B cell (primary cell): ENCODE data around the gene MIOS.

Experiments used
- EZH2 ChIP-seq: IDR thresholded peaks from 2 replicates; pipeline ENCODE4 v1.6.1; 2012; ENCODE audit warnings: borderline replicate concordance, low read depth, mild to moderate bottlenecking, moderate library complexity, low read length; ENCODE audit not compliant: insufficient read depth, poor library complexity, severe bottlenecking
- TF ChIP-seq, protein P1 (sequence below): fragments of 200-600 bp; IDR thresholded peaks from one replicate; pipeline ENCODE4 v1.8.0; 2022; ENCODE audit warnings: antibody characterized with exemption, mild to moderate bottlenecking

DNA sequence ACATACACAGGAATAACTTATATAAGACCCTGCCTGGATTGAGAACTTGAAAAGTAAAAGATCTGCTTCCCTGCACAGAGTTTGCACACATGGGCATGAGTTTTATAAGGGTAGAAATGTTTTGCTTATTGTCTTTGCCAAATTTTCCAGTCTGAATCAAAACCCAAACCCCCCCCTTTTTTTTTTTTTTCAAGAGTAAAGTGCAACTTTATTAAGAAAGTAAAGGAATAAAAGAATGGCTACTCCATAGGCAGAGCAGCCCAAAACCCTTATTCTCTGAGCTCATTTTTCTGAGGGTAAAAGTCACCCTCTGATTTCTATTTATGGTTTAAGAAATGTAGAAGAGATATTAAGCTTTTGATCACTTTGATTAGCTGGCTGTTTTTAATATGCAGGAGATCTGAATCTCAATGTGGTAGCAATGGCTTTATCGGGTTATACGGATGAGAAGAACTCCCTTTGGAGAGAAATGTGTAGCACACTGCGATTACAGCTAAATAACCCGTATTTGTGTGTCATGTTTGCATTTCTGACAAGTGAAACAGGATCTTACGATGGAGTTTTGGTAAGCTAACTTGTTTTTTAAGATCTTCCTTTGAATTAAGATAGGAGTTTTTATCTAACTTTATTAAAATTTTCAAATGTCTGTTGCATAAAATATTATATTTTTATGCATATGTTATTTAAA lies 18.7 kb downstream of the MIOS start:
- TF ChIP-seq, protein P1, sequence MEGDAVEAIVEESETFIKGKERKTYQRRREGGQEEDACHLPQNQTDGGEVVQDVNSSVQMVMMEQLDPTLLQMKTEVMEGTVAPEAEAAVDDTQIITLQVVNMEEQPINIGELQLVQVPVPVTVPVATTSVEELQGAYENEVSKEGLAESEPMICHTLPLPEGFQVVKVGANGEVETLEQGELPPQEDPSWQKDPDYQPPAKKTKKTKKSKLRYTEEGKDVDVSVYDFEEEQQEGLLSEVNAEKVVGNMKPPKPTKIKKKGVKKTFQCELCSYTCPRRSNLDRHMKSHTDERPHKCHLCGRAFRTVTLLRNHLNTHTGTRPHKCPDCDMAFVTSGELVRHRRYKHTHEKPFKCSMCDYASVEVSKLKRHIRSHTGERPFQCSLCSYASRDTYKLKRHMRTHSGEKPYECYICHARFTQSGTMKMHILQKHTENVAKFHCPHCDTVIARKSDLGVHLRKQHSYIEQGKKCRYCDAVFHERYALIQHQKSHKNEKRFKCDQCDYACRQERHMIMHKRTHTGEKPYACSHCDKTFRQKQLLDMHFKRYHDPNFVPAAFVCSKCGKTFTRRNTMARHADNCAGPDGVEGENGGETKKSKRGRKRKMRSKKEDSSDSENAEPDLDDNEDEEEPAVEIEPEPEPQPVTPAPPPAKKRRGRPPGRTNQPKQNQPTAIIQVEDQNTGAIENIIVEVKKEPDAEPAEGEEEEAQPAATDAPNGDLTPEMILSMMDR, result no peak
- no peak for TF ChIP-seq EZH2
